MM.1S (cell line): ENCODE results near the gene GVQW3.
A peak's percentile ranks its signal among the peaks of the same experiment; 100 is the strongest.

ENCODE experiments used
- DNase-seq: peaks from one replicate; pipeline ENCODE4 v3.0.0-alpha.2; 2015
- H2AFZ ChIP-seq: fragments of 300-600 bp; sonication (generic); 2 replicates; pipeline ENCODE4 v1.6.0; 2016; ENCODE audit warnings: antibody characterized with exemption, low read length
- H3F3A ChIP-seq: fragments of 300-600 bp; sonication (generic); 2 replicates; pipeline ENCODE4 v1.6.1; 2016; ENCODE audit warnings: mild to moderate bottlenecking, antibody characterized with exemption, low read length, moderate library complexity, mixed read lengths; ENCODE audit not compliant: insufficient read depth
- H3K27ac ChIP-seq: fragments of 300-600 bp; sonication (generic); 2 replicates; pipeline ENCODE4 v1.5.1; 2016; ENCODE audit warnings: mild to moderate bottlenecking, low read length
- H3K27me3 ChIP-seq: fragments of 300-600 bp; sonication (generic); replicated peaks from 2 replicates; pipeline ENCODE4 v1.6.0; 2016; ENCODE audit warnings: low read length; ENCODE audit not compliant: insufficient read depth
- H3K36me3 ChIP-seq: fragments of 300-600 bp; sonication (generic); replicated peaks from 2 replicates; pipeline ENCODE4 v1.6.1; 2016; ENCODE audit warnings: mild to moderate bottlenecking, low read length, mixed read lengths; ENCODE audit not compliant: insufficient read depth
- H3K4me1 ChIP-seq: fragments of 300-600 bp; sonication (generic); 2 replicates; pipeline ENCODE4 v1.6.1; 2016; ENCODE audit warnings: low read length, mixed read lengths
- H3K4me2 ChIP-seq: fragments of 300-600 bp; sonication (generic); 2 replicates; pipeline ENCODE4 v1.6.0; 2016; ENCODE audit warnings: low read depth, low read length
- H3K4me3 ChIP-seq: fragments of 300-600 bp; sonication (generic); 2 replicates; pipeline ENCODE4 v1.5.1; 2016; ENCODE audit warnings: low read length, mixed read lengths
- H3K79me2 ChIP-seq: fragments of 300-600 bp; sonication (generic); 2 replicates; pipeline ENCODE4 v1.6.1; 2016; ENCODE audit warnings: mixed run types, low read length, mixed read lengths
- H3K9ac ChIP-seq: fragments of 300-600 bp; sonication (generic); 2 replicates; pipeline ENCODE4 v1.6.1; 2016; ENCODE audit warnings: low read length, mixed read lengths
- H3K9me2 ChIP-seq: fragments of 300-600 bp; sonication (generic); replicated peaks from 2 replicates; pipeline ENCODE4 v1.6.1; 2016; ENCODE audit warnings: mild to moderate bottlenecking, low read length, mixed read lengths; ENCODE audit not compliant: insufficient read depth
- H3K9me3 ChIP-seq: fragments of 300-600 bp; sonication (generic); replicated peaks from 2 replicates; pipeline ENCODE4 v1.6.1; 2016; ENCODE audit warnings: mild to moderate bottlenecking, low read length, mixed read lengths; ENCODE audit not compliant: insufficient read depth
- H4K20me1 ChIP-seq: fragments of 300-600 bp; sonication (generic); 2 replicates; pipeline ENCODE4 v1.6.1; 2016; ENCODE audit warnings: mild to moderate bottlenecking, low read length, moderate library complexity, mixed read lengths; ENCODE audit not compliant: insufficient read depth
- EZH2 ChIP-seq: fragments of 300-600 bp; sonication (generic); optimal IDR thresholded peaks from 2 replicates; pipeline ENCODE3; 2017; ENCODE audit warnings: low read depth, mild to moderate bottlenecking, antibody characterized with exemption, low read length, mixed read lengths
- EZH2phosphoT487 ChIP-seq: fragments of 300-600 bp; sonication (generic); IDR thresholded peaks from 2 replicates; pipeline ENCODE4 v1.6.1; 2018; ENCODE audit warnings: antibody characterized with exemption, low read length
- TF ChIP-seq, protein P1 (sequence below): fragments of 300-600 bp; sonication (generic); IDR thresholded peaks from 2 replicates; pipeline ENCODE4 v1.5.1; 2016; ENCODE audit warnings: antibody characterized with exemption, low read length, mixed read lengths

The GVQW3 gene

DNA sequence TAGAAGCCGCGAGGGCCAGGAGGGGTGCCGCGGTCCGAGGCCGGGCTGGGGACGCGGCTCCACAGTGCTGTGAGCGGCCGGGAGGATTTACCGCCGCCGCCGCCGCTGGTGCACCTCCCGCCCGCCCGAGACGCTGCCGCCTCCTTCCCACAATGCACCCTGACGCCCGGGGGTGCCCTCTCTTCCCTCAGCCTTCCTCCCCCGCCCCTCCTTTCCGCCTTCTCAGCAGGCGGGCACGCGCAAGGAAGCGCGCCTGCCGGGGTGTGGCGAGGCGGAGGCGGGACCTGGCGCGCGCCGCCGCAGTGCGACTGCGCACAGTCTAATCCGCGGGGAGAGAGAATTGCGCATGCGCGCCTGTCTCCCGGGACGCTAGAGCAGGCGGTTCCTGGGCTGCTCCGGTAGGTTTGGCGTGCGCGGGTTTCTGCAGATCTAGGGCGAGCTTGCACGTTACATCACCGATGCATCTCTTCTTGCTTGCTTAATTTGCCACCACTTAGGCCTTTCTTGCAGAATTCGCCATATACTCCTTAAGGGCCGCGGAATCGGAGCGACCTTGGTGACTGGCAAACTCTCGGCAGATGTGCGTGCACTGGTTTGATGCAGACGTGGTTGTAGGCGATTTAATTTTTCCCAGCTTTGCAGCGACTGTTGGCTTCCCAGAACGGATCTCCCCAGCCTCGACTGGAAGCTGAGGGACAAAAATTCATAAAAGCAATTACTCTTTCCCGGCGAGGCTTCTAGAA lies at the start of gene GVQW3, which contains the start of gene THAP12:
Gene GVQW3, plus strand, starts transcription at position 347 of the 743 bp plus-strand sequence. CDS start 506 bp downstream, outside the sequence.
Gene THAP12, minus strand, starts transcription at position 156 of the 743 bp plus-strand sequence. CDS start 296 bp downstream, outside the sequence.
- Histone ChIP-seq H3F3A (peaks cover 19% of the 10 kb centered on the region), H4K20me1 (peaks cover 16% of the 10 kb centered on the region), H3K27ac (peak within 1 kb of the TSS; percentile 28; the same call in 1 of the 2 replicates), H3K9ac (peak within 1 kb of the TSS; percentile 68), H2AFZ (peak within 1 kb of the TSS; percentile 86), H3K9me3 (no peaks in the 10 kb centered on the region), H3K79me2 (peaks cover 60% of the 10 kb centered on the region), H3K4me2 (peak within 1 kb of the TSS; percentile 94), H3K4me1 (peaks cover 37% of the 10 kb centered on the region), H3K4me3 (peak within 1 kb of the TSS; percentile 88), H3K9me2 (no peaks in the 10 kb centered on the region), H3K36me3 (no peaks in the 10 kb centered on the region), H3K27me3 (no peaks in the 10 kb centered on the region)
- peak; percentile 97 for DNase-seq
- TF ChIP-seq EZH2, result no peak
- TF ChIP-seq, protein P1, sequence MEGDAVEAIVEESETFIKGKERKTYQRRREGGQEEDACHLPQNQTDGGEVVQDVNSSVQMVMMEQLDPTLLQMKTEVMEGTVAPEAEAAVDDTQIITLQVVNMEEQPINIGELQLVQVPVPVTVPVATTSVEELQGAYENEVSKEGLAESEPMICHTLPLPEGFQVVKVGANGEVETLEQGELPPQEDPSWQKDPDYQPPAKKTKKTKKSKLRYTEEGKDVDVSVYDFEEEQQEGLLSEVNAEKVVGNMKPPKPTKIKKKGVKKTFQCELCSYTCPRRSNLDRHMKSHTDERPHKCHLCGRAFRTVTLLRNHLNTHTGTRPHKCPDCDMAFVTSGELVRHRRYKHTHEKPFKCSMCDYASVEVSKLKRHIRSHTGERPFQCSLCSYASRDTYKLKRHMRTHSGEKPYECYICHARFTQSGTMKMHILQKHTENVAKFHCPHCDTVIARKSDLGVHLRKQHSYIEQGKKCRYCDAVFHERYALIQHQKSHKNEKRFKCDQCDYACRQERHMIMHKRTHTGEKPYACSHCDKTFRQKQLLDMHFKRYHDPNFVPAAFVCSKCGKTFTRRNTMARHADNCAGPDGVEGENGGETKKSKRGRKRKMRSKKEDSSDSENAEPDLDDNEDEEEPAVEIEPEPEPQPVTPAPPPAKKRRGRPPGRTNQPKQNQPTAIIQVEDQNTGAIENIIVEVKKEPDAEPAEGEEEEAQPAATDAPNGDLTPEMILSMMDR, result peak; percentile 39

DNA sequence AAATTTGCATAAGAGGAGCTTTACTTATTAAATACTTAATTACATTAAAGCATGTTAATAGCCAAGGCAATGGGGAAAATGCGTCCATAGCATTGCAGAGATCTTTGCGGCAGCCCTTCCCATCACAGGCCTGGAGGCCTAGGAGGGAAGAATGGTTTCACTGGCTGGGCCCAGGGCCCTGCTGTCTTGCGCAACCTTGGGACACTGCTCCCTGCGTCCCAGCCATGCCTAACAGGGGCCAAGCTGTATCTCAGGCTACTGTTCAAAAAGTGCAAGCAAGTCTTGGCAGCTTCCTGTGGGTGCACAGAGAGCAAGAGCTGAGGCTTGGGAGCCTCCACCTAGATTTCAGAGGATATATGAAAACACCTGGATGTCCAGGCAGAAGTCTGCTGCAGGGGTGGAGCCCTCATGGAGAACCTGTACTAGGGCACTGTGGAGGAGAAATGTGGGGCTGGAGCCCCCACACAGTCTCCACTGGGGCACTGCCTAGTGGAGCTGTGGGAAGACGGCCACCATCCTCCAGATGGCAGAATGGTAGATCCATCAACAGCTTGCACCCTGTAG lies 46.2 kb upstream of the GVQW3 start:
- Histone ChIP-seq H3K9me3 (no peaks in the 10 kb centered on the region), H4K20me1 (no peaks in the 10 kb centered on the region), H3K36me3 (no peaks in the 10 kb centered on the region), H3K4me1 (no peaks in the 10 kb centered on the region), H3K27me3 (no peaks in the 10 kb centered on the region), H3F3A (no peaks in the 10 kb centered on the region), H3K79me2 (no peaks in the 10 kb centered on the region), H3K9me2 (no peaks in the 10 kb centered on the region), H3K4me2 (no peak overlapping the region), H3K27ac (no peak overlapping the region), H2AFZ (no peak overlapping the region), H3K9ac (no peak overlapping the region), H3K4me3 (no peak overlapping the region)
- TF ChIP-seq EZH2, result no peak
- no peak for TF ChIP-seq EZH2phosphoT487
- TF ChIP-seq, protein P1, result no peak
- DNase-seq, result no peak

DNA sequence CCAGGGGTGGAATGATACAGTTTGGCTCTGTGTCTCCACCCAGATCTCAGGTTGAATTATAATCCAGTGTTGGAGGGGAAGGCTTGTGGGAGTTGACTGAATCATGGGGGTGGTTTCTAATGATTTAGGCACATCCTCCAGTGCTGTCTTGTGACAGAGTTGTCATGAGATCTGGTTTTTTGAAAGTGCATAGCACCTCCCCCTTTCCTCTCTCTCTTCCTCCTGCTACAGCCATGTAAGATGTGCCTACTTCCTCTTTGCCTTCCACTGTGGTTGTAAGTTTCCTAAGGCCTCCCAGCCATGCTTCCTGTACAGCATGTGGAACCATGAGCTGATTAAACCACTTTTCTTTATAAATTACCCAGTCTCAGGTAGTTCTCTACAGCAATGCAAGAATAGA lies 45.3 kb upstream of the GVQW3 start:
- Histone ChIP-seq H3K4me3 (no peak overlapping the region), H3K9ac (no peak overlapping the region), H3K4me1 (no peaks in the 10 kb centered on the region), H3K9me3 (no peaks in the 10 kb centered on the region), H3K9me2 (no peaks in the 10 kb centered on the region), H3K36me3 (no peaks in the 10 kb centered on the region), H3K27ac (no peak overlapping the region), H3K27me3 (no peaks in the 10 kb centered on the region), H3K79me2 (no peaks in the 10 kb centered on the region), H3K4me2 (no peak overlapping the region), H2AFZ (no peak overlapping the region), H4K20me1 (no peaks in the 10 kb centered on the region), H3F3A (no peaks in the 10 kb centered on the region)
- TF ChIP-seq, protein P1, result no peak
- TF ChIP-seq EZH2phosphoT487 (no peak), EZH2 (no peak)
- DNase-seq, result no peak
